Measurements from ENCODE around the gene SIGLECL1. TPM values are rescaled to one million over a fixed set of nuclear protein-coding genes. Genes with fewer than 3 reads are reported as not detected.

The SIGLECL1 gene
- total and polyA plus RNA-seq, 4 donors: 0.03 TPM; not detected in 3

DNA sequence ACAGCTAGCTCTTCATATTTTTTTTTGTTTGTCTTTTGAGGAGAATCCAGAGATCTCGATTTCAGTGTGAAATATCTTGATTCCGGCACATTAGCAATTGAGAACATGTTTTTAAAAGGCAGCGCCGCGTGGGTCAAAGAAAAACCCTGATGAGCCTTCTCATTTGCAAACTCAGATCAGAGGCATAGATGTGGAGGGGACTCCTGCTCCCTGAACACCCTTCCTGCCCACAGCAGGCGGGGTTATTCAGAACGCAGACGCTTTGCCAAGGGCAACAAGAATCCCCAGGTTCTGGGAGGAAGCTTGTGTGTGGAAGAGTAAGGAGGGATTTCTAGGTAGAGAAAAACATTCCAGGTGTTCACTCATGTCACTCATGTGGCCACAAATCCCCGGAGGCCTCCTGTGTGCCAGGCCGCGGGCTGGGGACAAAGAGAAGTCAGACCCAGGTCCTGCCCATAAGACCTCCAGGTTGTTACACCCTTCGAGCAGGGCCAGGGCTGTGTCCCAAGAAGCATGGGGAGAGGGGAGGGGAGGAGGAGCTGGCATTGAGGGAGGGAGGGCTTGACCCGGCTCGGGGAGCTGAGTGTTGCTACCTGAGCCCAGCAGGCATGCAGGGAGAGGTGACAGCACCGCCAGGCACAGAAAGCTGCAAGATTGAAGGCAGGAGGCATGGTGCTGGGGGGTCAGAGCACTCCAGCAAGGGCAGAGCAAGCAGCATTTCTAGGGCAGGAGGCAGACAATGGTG lies 44.7 kb downstream of the SIGLECL1 start:
- Histone ChIP-seq H3K9me3 (ENCODE audit: control insufficient read depth in 4 of 4, insufficient read depth in 3 of 4, low read length in 3 of 4) (peaks cover 0 to 3% (median 0%) of the 10 kb centered on the region in 4 donors), H3K27me3 (ENCODE audit: control insufficient read depth in 3 of 3, insufficient read depth in 3 of 3, low read length in 2 of 3) (peaks cover 0 to 9% (median 0%) of the 10 kb centered on the region in 3 donors), H3K27ac (ENCODE audit: low read depth in 1 of 2, low read length in 1 of 2) (no peak overlapping the region), H3K4me1 (ENCODE audit: control insufficient read depth in 5 of 5, insufficient read depth in 5 of 5, low read length in 5 of 5) (no peaks in the 10 kb centered on the region), H3K36me3 (ENCODE audit: control insufficient read depth in 4 of 4, insufficient read depth in 4 of 4, low read length in 4 of 4) (no peaks in the 10 kb centered on the region), H3K4me3 (no peak overlapping the region), H3K9ac (ENCODE audit: insufficient read depth in 1 of 2, low read length in 2 of 2) (no peak overlapping the region)
- no peak for ATAC-seq (ENCODE audit: insufficient read depth, low FRiP score)
- no peak for TF ChIP-seq CTCF (IDR thresholded peaks at IDR 0.05; ENCODE audit: control extremely low read depth, extremely low read depth)
- WGBS, 2 donors: 49 to 68% methylated on average over 15 of the region's 15 CpGs
- no peak for DNase-seq

DNA sequence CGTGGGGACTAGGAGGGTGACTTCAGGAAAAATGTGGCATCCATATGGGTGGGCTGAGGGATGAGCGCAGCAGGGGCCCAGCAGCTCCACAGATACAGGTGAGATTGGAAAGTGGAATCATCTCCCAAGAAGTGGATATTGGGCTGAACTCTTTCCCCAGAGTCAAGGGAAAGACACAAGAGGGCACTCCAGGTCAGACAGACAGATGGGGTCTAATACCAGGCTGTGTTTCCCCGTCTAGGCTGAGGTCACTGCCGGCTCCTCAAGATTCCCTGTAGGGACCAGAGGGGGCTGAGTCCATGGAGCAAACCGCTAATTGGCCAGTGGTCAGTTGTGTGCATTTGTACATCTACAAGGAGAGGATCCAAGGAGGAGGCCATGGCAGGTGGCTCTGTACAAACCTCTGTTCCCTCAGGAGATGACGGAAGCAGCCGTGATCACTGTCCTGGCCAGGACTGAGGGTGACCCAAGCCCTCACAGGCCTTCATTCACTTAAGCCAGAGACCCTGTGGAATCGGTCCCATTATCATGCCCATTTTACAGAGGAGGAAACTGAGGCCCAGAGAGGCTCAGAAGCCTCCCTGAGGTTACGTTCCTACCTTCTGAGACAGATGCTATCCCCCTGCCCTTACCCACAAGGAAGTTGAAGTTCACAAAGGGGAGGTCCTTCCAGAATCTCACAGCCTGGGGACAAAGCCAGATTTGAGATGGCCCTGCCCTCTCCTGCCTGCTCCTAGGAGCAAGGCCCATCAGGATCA lies 45.6 kb downstream of the SIGLECL1 start:
- Histone ChIP-seq H3K9me3 (ENCODE audit: control insufficient read depth in 4 of 4, insufficient read depth in 3 of 4, low read length in 3 of 4) (peaks cover 0 to 6% (median 0%) of the 10 kb centered on the region in 4 donors), H3K27ac (ENCODE audit: low read depth in 1 of 2, low read length in 1 of 2) (no peak overlapping the region), H3K4me3 (no peak overlapping the region), H3K9ac (ENCODE audit: insufficient read depth in 1 of 2, low read length in 2 of 2) (no peak overlapping the region), H3K27me3 (ENCODE audit: control insufficient read depth in 3 of 3, insufficient read depth in 3 of 3, low read length in 2 of 3) (peaks cover 0 to 9% (median 0%) of the 10 kb centered on the region in 3 donors), H3K4me1 (ENCODE audit: control insufficient read depth in 5 of 5, insufficient read depth in 5 of 5, low read length in 5 of 5) (no peaks in the 10 kb centered on the region), H3K36me3 (ENCODE audit: control insufficient read depth in 4 of 4, insufficient read depth in 4 of 4, low read length in 4 of 4) (no peaks in the 10 kb centered on the region)
- no peak for ATAC-seq (ENCODE audit: insufficient read depth, low FRiP score)
- no peak for TF ChIP-seq CTCF (IDR thresholded peaks at IDR 0.05; ENCODE audit: control extremely low read depth, extremely low read depth)
- 57 to 71% methylated on average over 9 of the region's 9 CpGs for WGBS, 2 donors
- no peak for DNase-seq

GRCh38 chr19:51297406-51297805 lies 46.5 kb downstream of the SIGLECL1 start:
- no peak for ATAC-seq (ENCODE audit: insufficient read depth, low FRiP score)
- Histone ChIP-seq H3K9me3 (ENCODE audit: control insufficient read depth in 4 of 4, insufficient read depth in 3 of 4, low read length in 3 of 4) (peaks cover 0 to 3% (median 0%) of the 10 kb centered on the region in 4 donors), H3K4me1 (ENCODE audit: control insufficient read depth in 5 of 5, insufficient read depth in 5 of 5, low read length in 5 of 5) (no peaks in the 10 kb centered on the region), H3K36me3 (ENCODE audit: control insufficient read depth in 4 of 4, insufficient read depth in 4 of 4, low read length in 4 of 4) (no peaks in the 10 kb centered on the region), H3K27me3 (ENCODE audit: control insufficient read depth in 3 of 3, insufficient read depth in 3 of 3, low read length in 2 of 3) (peaks cover 0 to 9% (median 0%) of the 10 kb centered on the region in 3 donors), H3K27ac (ENCODE audit: low read depth in 1 of 2, low read length in 1 of 2) (no peak overlapping the region), H3K4me3 (no peak overlapping the region), H3K9ac (ENCODE audit: insufficient read depth in 1 of 2, low read length in 2 of 2) (no peak overlapping the region)
- WGBS, 2 donors: 69 to 82% methylated on average over 5 of the region's 5 CpGs
- DNase-seq: no peak
- no peak for TF ChIP-seq CTCF (IDR thresholded peaks at IDR 0.05; ENCODE audit: control extremely low read depth, extremely low read depth)

All from lung (tissue), 12 donors.